Nephron (organoid): ENCODE measurements around the gene C4A.
"Not testable (repeated sequence)": the region's sequence is repeated elsewhere in the genome, so short reads cannot be mapped to it uniquely, and the experiment has no call there.

Source experiments
- H3K27ac Mint-ChIP-seq, 3 experiments: 2 replicates each; pipeline ENCODE4 v1.8.0; 2020; ENCODE audit warnings: mixed read lengths in 3 of 3, mild to moderate bottlenecking in 2 of 3, moderate library complexity in 1 of 3
- H3K27me3 Mint-ChIP-seq: 2 replicates; pipeline ENCODE4 v1.8.0; 2021; ENCODE audit warnings: low read depth, mild to moderate bottlenecking, moderate library complexity, mixed read lengths
- H3K36me3 Mint-ChIP-seq: 2 replicates; pipeline ENCODE4 v1.8.0; 2020; ENCODE audit warnings: low read depth, mixed read lengths
- H3K4me1 Mint-ChIP-seq: 2 replicates; pipeline ENCODE4 v1.8.0; 2020; ENCODE audit warnings: mixed read lengths
- H3K4me3 Mint-ChIP-seq, 3 experiments: 2 replicates each; pipeline ENCODE4 v1.8.0; 2020; ENCODE audit warnings: mild to moderate bottlenecking in 3 of 3, mixed read lengths in 3 of 3, moderate library complexity in 2 of 3
- H3K9me3 Mint-ChIP-seq: 2 replicates; pipeline ENCODE4 v1.8.0; 2020; ENCODE audit warnings: mixed read lengths
- TF ChIP-seq, protein P1 (sequence below), 3 experiments: fragments of 200-600 bp; sonication (generic); IDR thresholded peaks; one replicate each; pipeline ENCODE4 v1.5.0; 2021; ENCODE audit warnings: antibody characterized with exemption in 3 of 3; ENCODE audit not compliant: unreplicated experiment in 3 of 3

The C4A gene

DNA sequence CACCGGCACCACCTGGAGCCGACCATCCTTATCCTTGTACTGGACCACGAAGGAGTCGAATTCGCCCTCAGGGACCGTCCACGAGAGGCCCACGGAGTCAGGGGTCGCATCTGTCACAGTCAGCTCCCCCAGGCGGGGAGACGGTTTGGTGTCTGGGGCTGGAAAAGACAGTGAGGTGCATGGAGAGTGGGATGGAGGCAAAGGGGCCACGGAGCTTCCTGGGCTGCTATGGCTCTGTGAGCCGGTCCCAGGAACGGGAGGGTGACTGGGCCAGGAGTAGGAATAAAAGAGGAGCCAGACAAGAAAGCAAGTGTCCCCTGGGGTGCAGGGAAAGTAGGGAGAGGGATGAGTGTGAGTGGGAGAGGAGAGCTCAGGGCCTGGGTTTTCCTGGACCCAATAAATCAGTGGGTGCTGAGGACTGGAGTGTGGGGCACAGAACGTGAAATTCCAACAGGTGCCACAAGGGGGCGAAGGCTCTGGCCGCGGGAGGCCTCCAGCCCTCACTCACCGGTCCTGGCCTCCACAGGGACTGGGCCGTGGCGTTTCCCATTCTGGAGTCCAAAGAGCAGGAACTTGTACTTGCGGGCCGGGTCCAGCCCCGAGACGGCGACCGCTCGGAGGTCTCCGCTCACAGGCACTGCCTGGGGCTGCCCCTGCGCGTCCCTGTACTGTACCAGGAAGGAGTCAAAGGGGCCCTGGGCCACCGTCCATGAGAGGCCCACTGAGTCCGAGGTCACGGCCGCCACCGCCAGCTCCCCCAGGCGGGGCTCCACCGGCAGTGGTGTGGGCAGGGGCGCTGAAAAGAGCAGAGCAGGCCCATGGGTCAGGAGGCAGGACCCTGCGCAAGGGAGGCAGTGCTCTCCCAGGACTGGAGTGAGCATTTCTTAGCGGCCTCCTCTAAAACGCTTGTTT lies 66.3 kb downstream of the C4A start:
- no peak overlapping the region for H3K4me3 Mint-ChIP-seq

GRCh38 chr6:32049149-32049548 lies 67.3 kb downstream of the C4A start:
- H3K9me3 Mint-ChIP-seq, H3K4me3 Mint-ChIP-seq, H3K36me3 Mint-ChIP-seq, H3K27me3 Mint-ChIP-seq: not testable (repeated sequence)
- Mint-ChIP-seq H3K27ac (peak overlapping the region in 2 of 3 experiments; percentile 23 to 35), H3K4me1 (peaks cover 22% of the 10 kb centered on the region)

More for the DNA sequence above, 66.3 kb downstream of the C4A start:
- H3K9me3 Mint-ChIP-seq, result no peaks in the 10 kb centered on the region
- H3K36me3 Mint-ChIP-seq, result no peaks in the 10 kb centered on the region
- peaks cover 22% of the 10 kb centered on the region for H3K4me1 Mint-ChIP-seq
- H3K27ac Mint-ChIP-seq, result peak overlapping the region in 2 of 3 experiments; percentile 2 to 14
- TF ChIP-seq, protein P1, sequence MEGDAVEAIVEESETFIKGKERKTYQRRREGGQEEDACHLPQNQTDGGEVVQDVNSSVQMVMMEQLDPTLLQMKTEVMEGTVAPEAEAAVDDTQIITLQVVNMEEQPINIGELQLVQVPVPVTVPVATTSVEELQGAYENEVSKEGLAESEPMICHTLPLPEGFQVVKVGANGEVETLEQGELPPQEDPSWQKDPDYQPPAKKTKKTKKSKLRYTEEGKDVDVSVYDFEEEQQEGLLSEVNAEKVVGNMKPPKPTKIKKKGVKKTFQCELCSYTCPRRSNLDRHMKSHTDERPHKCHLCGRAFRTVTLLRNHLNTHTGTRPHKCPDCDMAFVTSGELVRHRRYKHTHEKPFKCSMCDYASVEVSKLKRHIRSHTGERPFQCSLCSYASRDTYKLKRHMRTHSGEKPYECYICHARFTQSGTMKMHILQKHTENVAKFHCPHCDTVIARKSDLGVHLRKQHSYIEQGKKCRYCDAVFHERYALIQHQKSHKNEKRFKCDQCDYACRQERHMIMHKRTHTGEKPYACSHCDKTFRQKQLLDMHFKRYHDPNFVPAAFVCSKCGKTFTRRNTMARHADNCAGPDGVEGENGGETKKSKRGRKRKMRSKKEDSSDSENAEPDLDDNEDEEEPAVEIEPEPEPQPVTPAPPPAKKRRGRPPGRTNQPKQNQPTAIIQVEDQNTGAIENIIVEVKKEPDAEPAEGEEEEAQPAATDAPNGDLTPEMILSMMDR (IDR thresholded peaks at IDR 0.05; ENCODE audit: unreplicated experiment in 3 of 3), result peak; percentile 72 to 89 (median 79)
- H3K27me3 Mint-ChIP-seq, result peaks cover 9% of the 10 kb centered on the region

GRCh38 chr6:32049736-32050135 lies 67.9 kb downstream of the C4A start:
- H3K36me3 Mint-ChIP-seq, H3K9me3 Mint-ChIP-seq, H3K27ac Mint-ChIP-seq, H3K4me3 Mint-ChIP-seq, H3K27me3 Mint-ChIP-seq: not testable (repeated sequence)
- peaks cover 22% of the 10 kb centered on the region for H3K4me1 Mint-ChIP-seq

GRCh38 chr6:32050562-32050961 lies 68.7 kb downstream of the C4A start:
- H3K9me3 Mint-ChIP-seq, result no peaks in the 10 kb centered on the region
- peaks cover 22% of the 10 kb centered on the region for H3K4me1 Mint-ChIP-seq
- H3K4me3 Mint-ChIP-seq, result no peak overlapping the region
- peaks cover 9% of the 10 kb centered on the region for H3K27me3 Mint-ChIP-seq
- H3K36me3 Mint-ChIP-seq, result no peaks in the 10 kb centered on the region
- peak overlapping the region in 2 of 3 experiments; percentile 4 to 56 for H3K27ac Mint-ChIP-seq
- TF ChIP-seq, protein P1 (IDR thresholded peaks at IDR 0.05; ENCODE audit: unreplicated experiment in 3 of 3), result no peak
